Measurements from ENCODE around the gene CHMP2B.

GRCh38 chr3:87250009-87250408 is 22.9 kb downstream of the CHMP2B start:
- TF ChIP-seq, protein P1, sequence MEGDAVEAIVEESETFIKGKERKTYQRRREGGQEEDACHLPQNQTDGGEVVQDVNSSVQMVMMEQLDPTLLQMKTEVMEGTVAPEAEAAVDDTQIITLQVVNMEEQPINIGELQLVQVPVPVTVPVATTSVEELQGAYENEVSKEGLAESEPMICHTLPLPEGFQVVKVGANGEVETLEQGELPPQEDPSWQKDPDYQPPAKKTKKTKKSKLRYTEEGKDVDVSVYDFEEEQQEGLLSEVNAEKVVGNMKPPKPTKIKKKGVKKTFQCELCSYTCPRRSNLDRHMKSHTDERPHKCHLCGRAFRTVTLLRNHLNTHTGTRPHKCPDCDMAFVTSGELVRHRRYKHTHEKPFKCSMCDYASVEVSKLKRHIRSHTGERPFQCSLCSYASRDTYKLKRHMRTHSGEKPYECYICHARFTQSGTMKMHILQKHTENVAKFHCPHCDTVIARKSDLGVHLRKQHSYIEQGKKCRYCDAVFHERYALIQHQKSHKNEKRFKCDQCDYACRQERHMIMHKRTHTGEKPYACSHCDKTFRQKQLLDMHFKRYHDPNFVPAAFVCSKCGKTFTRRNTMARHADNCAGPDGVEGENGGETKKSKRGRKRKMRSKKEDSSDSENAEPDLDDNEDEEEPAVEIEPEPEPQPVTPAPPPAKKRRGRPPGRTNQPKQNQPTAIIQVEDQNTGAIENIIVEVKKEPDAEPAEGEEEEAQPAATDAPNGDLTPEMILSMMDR (conservative IDR thresholded peaks at IDR 0.05) = no peak
- TF ChIP-seq ZFX (IDR thresholded peaks at IDR 0.05) = no peak
